Endothelial cell (in vitro differentiated cells): ENCODE results near the gene CRTAC1. TPM values are rescaled to one million over a fixed set of nuclear protein-coding genes. Genes with fewer than 3 reads are reported as not detected.

ENCODE experiments used
- DNase-seq: peaks from one replicate; pipeline ENCODE4 v3.0.0; 2021; ENCODE audit warnings: low spot score
- H3K27ac Mint-ChIP-seq: one replicate; pipeline ENCODE4 v1.8.0; 2021; ENCODE audit warnings: mixed read lengths, inconsistent platforms; ENCODE audit not compliant: unreplicated experiment
- H3K27me3 Mint-ChIP-seq: one replicate; pipeline ENCODE4 v1.8.0; 2021; ENCODE audit warnings: mild to moderate bottlenecking, moderate library complexity, mixed read lengths, inconsistent platforms; ENCODE audit not compliant: unreplicated experiment
- H3K36me3 Mint-ChIP-seq: one replicate; pipeline ENCODE4 v1.8.0; 2021; ENCODE audit warnings: mild to moderate bottlenecking, low read depth, mixed read lengths, inconsistent platforms; ENCODE audit not compliant: unreplicated experiment
- H3K4me1 Mint-ChIP-seq: one replicate; pipeline ENCODE4 v1.8.0; 2021; ENCODE audit warnings: mild to moderate bottlenecking, mixed read lengths, inconsistent platforms; ENCODE audit not compliant: unreplicated experiment
- H3K4me3 Mint-ChIP-seq: one replicate; pipeline ENCODE4 v1.8.0; 2021; ENCODE audit warnings: mild to moderate bottlenecking, mixed read lengths, inconsistent platforms; ENCODE audit not compliant: unreplicated experiment
- H3K9me3 Mint-ChIP-seq: one replicate; pipeline ENCODE4 v1.8.0; 2021; ENCODE audit warnings: mixed read lengths, inconsistent platforms; ENCODE audit not compliant: unreplicated experiment
- CTCF ChIP-seq: fragments of 200-600 bp; sonication (generic); IDR thresholded peaks from one replicate; pipeline ENCODE4 v1.5.0; 2021; ENCODE audit warnings: antibody characterized with exemption; ENCODE audit not compliant: unreplicated experiment
- total RNA-seq: library from RNA; stranded (reverse); fragmentation: NEBNext Ultra II Directional; extraction: Animal tissue kit (Norgen Biotek cat#: 25700); gene quantifications from one replicate; pipeline ENCODE4 v1.2.1, GENCODE V29; 2021; ENCODE audit not compliant: unreplicated experiment

Gene CRTAC1
- total RNA-seq, 1 donor from 2014 or later = 37.3 TPM

DNA sequence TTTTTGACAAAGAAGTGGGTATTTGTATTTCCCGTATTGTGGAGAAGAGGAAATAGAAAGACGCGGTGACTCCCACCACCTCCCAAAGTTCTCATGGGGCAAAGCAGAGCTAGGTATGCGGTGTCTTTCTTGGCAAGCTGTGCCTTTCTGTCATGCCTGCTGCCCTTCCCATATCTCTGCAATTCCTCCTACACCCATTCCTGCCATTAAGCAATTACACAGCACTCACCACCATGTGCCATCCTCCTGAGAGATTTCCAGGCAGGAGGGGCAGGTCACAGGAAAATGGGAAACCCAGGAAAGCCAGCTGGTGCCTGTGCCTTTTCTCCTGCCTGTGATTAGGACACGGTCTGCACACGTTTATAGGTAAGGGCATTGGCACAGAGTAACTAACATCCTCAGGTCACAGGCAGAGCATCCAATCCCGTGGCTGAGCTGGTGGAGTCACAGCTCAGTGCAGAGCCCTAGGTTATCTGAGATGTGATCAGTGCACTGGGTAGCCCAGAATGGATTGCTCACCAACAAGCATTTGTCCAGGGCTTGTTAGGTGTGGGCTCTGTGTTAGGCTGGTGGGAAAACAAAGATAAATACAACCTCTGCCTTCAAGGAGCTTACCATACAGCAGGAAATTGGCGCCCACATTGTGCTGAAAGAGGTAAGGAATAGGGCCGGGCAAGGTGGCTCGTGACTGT lies 9.4 kb upstream of the CRTAC1 start:
- H3K36me3 Mint-ChIP-seq = no peaks in the 10 kb centered on the region
- TF ChIP-seq CTCF = no peak
- H3K27ac Mint-ChIP-seq = no peak overlapping the region
- H3K4me3 Mint-ChIP-seq = no peak overlapping the region
- no peaks in the 10 kb centered on the region for H3K9me3 Mint-ChIP-seq
- peaks cover 15% of the 10 kb centered on the region for H3K4me1 Mint-ChIP-seq
- DNase-seq = no peak
- H3K27me3 Mint-ChIP-seq = peaks cover 13% of the 10 kb centered on the region

DNA sequence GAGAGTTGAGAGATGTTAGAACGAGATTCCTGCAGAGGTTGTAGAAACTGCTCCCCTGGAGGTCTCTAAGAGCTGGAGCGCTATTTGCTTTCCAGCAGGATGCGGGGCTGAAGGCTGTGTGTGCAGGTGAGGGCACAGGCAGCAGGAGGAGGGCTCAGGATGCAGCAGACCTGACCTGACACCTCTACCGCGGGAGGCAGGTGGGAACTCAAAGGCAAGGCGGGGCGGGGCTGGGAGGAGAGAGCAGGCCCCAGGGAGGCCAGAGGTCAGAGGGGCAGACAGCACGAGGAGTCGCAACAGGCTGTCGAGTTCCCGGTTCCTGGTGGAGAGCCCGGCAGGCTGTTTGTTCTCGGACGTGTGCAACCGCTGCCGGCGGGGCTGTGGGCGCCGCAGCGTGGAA lies 7.9 kb upstream of the CRTAC1 start:
- no peak for DNase-seq
- no peak overlapping the region for H3K4me3 Mint-ChIP-seq
- peaks cover 11% of the 10 kb centered on the region for H3K4me1 Mint-ChIP-seq
- peaks cover 17% of the 10 kb centered on the region for H3K27me3 Mint-ChIP-seq
- TF ChIP-seq CTCF = no peak
- no peaks in the 10 kb centered on the region for H3K36me3 Mint-ChIP-seq
- H3K9me3 Mint-ChIP-seq = no peaks in the 10 kb centered on the region
- no peak overlapping the region for H3K27ac Mint-ChIP-seq

GRCh38 chr10:98035599-98035998 lies 5.2 kb upstream of the CRTAC1 start:
- DNase-seq = no peak
- H3K36me3 Mint-ChIP-seq = no peaks in the 10 kb centered on the region
- H3K9me3 Mint-ChIP-seq = no peaks in the 10 kb centered on the region
- H3K4me3 Mint-ChIP-seq = no peak overlapping the region
- H3K27ac Mint-ChIP-seq = no peak overlapping the region
- H3K27me3 Mint-ChIP-seq = peaks cover 19% of the 10 kb centered on the region
- H3K4me1 Mint-ChIP-seq = peaks cover 11% of the 10 kb centered on the region
- TF ChIP-seq CTCF = no peak

- Mint-ChIP-seq H3K36me3 (no peaks in the 10 kb centered on the region), H3K27me3 (peaks cover 15% of the 10 kb centered on the region), H3K4me1 (peaks cover 11% of the 10 kb centered on the region), H3K27ac (no peak overlapping the region), H3K9me3 (no peaks in the 10 kb centered on the region), H3K4me3 (no peak overlapping the region)
- TF ChIP-seq CTCF = no peak
- DNase-seq = no peak
These were observed 3.1 kb upstream of the CRTAC1 start for GRCh38 chr10:98033515-98033914.

DNA sequence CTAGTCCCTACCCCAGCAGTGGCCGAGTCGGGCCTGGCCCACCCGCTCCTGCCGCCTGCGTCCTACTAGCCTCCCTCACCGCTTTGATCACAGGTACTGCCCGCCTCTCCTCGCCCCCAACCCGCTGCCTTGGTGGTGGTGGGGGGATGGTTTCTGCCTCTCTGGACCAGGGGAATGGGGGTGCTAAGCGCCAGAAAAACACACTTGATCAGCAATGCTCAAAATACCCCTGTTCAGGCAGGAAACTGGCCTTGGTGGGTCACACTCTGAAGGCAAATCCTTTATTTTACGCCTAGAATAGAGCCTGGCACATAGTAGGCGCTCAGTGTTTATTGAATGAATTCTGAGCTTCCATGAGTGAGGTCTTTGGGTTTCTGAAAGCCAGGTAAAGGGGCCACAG lies 1.0 kb upstream of the CRTAC1 start:
- Mint-ChIP-seq H3K9me3 (no peaks in the 10 kb centered on the region), H3K27ac (no peak overlapping the region), H3K4me3 (no peak overlapping the region), H3K4me1 (peaks cover 9% of the 10 kb centered on the region), H3K36me3 (no peaks in the 10 kb centered on the region), H3K27me3 (peaks cover 20% of the 10 kb centered on the region)
- no peak for TF ChIP-seq CTCF
- DNase-seq = no peak
